H1 (cell line): ENCODE measurements around the gene PRKN. TPM values are rescaled to one million over a fixed set of nuclear protein-coding genes. Genes with fewer than 3 reads are reported as not detected.

Experiments
- CTCF ChIA-PET: fragments of 300-600 bp; sonication (Branson Sonifier 250); formaldehyde crosslinking; loops from one replicate; lab custom pipeline; 2021; ENCODE audit not compliant: partially characterized antibody; lab: Charles Lee
- POLR2A ChIA-PET: fragments of 300-600 bp; sonication (Branson Sonifier 250); formaldehyde crosslinking; loops from one replicate; lab custom pipeline; 2021; ENCODE audit warnings: inconsistent platforms; ENCODE audit not compliant: partially characterized antibody; lab: Charles Lee
- DNase-seq, 2 experiments: peaks; one replicate each; pipeline versions ENCODE4 v3.0.0 to v3.0.0-alpha.2; 2010 to 2022; ENCODE audit warnings: low spot score in 2 of 2, low read depth in 1 of 2, mixed read lengths in 1 of 2
- FAIRE-seq: peaks from 2 replicates; lab custom pipeline; 2011; peaks lifted over from hg19 to GRCh38; lab: Jason Lieb, UNC
- H2AFZ ChIP-seq: 2 replicates; pipeline ENCODE4 v1.8.1; 2012; ENCODE audit warnings: low read length, inconsistent platforms
- H2AK5ac ChIP-seq: 2 replicates; pipeline ENCODE4 v1.6.1; 2013; ENCODE audit warnings: low read depth, low read length
- H2BK120ac ChIP-seq: replicated peaks from 2 replicates; pipeline ENCODE3; 2013; ENCODE audit warnings: low read depth, low read length, inconsistent platforms
- H2BK12ac ChIP-seq: 2 replicates; pipeline ENCODE4 v1.6.1; 2013; ENCODE audit warnings: low read depth, low read length
- H2BK15ac ChIP-seq: 2 replicates; pipeline ENCODE4 v1.6.1; 2013; ENCODE audit warnings: low read length
- H2BK20ac ChIP-seq: 2 replicates; pipeline ENCODE4 v1.6.1; 2013; ENCODE audit warnings: low read length
- H2BK5ac ChIP-seq: 2 replicates; pipeline ENCODE4 v1.6.1; 2013; ENCODE audit warnings: low read depth, low read length
- H3K14ac ChIP-seq: 2 replicates; pipeline ENCODE4 v1.6.1; 2013; ENCODE audit warnings: inconsistent platforms; ENCODE audit not compliant: insufficient read length
- H3K18ac ChIP-seq: 2 replicates; pipeline ENCODE4 v1.6.1; 2013; ENCODE audit warnings: low read length; ENCODE audit errors: extremely low read depth
- H3K23ac ChIP-seq: 2 replicates; pipeline ENCODE4 v1.6.1; 2013; ENCODE audit warnings: inconsistent platforms; ENCODE audit not compliant: insufficient read length
- H3K23me2 ChIP-seq: 2 replicates; pipeline ENCODE4 v1.6.1; 2013; ENCODE audit warnings: low read depth, low read length
- H3K27ac ChIP-seq: 2 replicates; pipeline ENCODE4 v1.6.1; 2011; ENCODE audit warnings: low read depth, low read length, inconsistent platforms
- H3K27me3 ChIP-seq, 4 experiments: replicated peaks in 1 of 4; 1 replicate in 1 of 4; 2 replicates in 3 of 4; pipeline versions ENCODE4 v1.6.1 to v1.8.1; 2011 to 2013; ENCODE audit warnings: low read length in 3 of 4, mild to moderate bottlenecking in 3 of 4, inconsistent platforms in 2 of 4, mixed read lengths in 2 of 4, moderate library complexity in 1 of 4; ENCODE audit not compliant: control insufficient read depth in 3 of 4, insufficient read depth in 3 of 4; ENCODE audit errors: extremely low read depth in 1 of 4
- H3K36me3 ChIP-seq, 4 experiments: 2 replicates each; pipeline versions ENCODE4 v1.6.1 to v1.8.1; 2011 to 2013; ENCODE audit warnings: mild to moderate bottlenecking in 4 of 4, low read length in 3 of 4, moderate library complexity in 2 of 4, control low read depth in 1 of 4, inconsistent platforms in 1 of 4; ENCODE audit not compliant: insufficient read depth in 4 of 4, control insufficient read depth in 2 of 4
- H3K4ac ChIP-seq: replicated peaks from 2 replicates; pipeline ENCODE3; 2013; ENCODE audit warnings: low read length, low read depth, mixed read lengths, inconsistent platforms; ENCODE audit not compliant: insufficient read length
- H3K4me1 ChIP-seq, 4 experiments: replicated peaks in 1 of 4; 1 replicate in 1 of 4; 2 replicates in 3 of 4; pipeline versions ENCODE4 v1.6.1 to v1.8.1; 2011 to 2013; ENCODE audit warnings: low read length in 3 of 4, inconsistent platforms in 2 of 4, mixed read lengths in 1 of 4; ENCODE audit not compliant: insufficient read depth in 4 of 4, control insufficient read depth in 3 of 4
- H3K4me2 ChIP-seq, 2 experiments: 2 replicates each; pipeline versions ENCODE4 v1.6.1 to v1.8.1; 2011 to 2013; ENCODE audit warnings: low read depth in 2 of 2, low read length in 2 of 2, control low read depth in 1 of 2, inconsistent platforms in 1 of 2, mild to moderate bottlenecking in 1 of 2; ENCODE audit not compliant: insufficient read depth in 1 of 2
- H3K4me3 ChIP-seq, 4 experiments: fragments of 200-600, 300-600 bp in 1 of 4; sonication (generic), shearing (Covaris generic), sonication (Bioruptor Twin) in 1 of 4; 2 replicates each; pipeline versions ENCODE4 v1.5.1 to v1.8.1; 2011 to 2016; ENCODE audit warnings: low read length in 4 of 4, low read depth in 3 of 4, control low read depth in 2 of 4, inconsistent platforms in 2 of 4, mild to moderate bottlenecking in 2 of 4, mixed read lengths in 1 of 4, moderate library complexity in 1 of 4; ENCODE audit not compliant: insufficient read depth in 2 of 4; ENCODE audit errors: extremely low read depth in 1 of 4
- H3K56ac ChIP-seq: replicated peaks from 2 replicates; pipeline ENCODE3; 2013; ENCODE audit warnings: low read depth, mild to moderate bottlenecking, mixed read lengths, low read length, inconsistent platforms; ENCODE audit not compliant: insufficient read length
- H3K79me1 ChIP-seq: 2 replicates; pipeline ENCODE4 v1.6.1; 2013; ENCODE audit warnings: low read depth, low read length, control low read depth
- H3K79me2 ChIP-seq, 2 experiments: 2 replicates each; pipeline versions ENCODE4 v1.6.1 to v1.8.1; 2012 to 2013; ENCODE audit warnings: low read length in 2 of 2, mild to moderate bottlenecking in 2 of 2, inconsistent platforms in 1 of 2; ENCODE audit not compliant: insufficient read depth in 2 of 2, control insufficient read depth in 1 of 2
- H3K9ac ChIP-seq, 4 experiments: replicated peaks in 1 of 4; 1 replicate in 1 of 4; 2 replicates in 3 of 4; pipeline versions ENCODE4 v1.6.1 to v1.8.1; 2011 to 2013; ENCODE audit warnings: low read depth in 3 of 4, low read length in 3 of 4, control low read depth in 2 of 4, mild to moderate bottlenecking in 2 of 4, moderate library complexity in 2 of 4, inconsistent platforms in 1 of 4; ENCODE audit errors: extremely low read depth in 1 of 4
- H3K9me3 ChIP-seq, 2 experiments: 2 replicates each; pipeline versions ENCODE4 v1.6.1 to v1.8.1; 2012 to 2013; ENCODE audit warnings: mild to moderate bottlenecking in 2 of 2, moderate library complexity in 2 of 2, control low read depth in 1 of 2, inconsistent platforms in 1 of 2, low read depth in 1 of 2, low read length in 1 of 2, mixed read lengths in 1 of 2; ENCODE audit not compliant: insufficient read depth in 2 of 2
- H4K20me1 ChIP-seq, 2 experiments: replicated peaks in 1 of 2; 2 replicates each; pipeline versions ENCODE3 to v1.8.1; 2011 to 2013; ENCODE audit warnings: inconsistent platforms in 2 of 2, low read length in 2 of 2, mild to moderate bottlenecking in 1 of 2; ENCODE audit not compliant: insufficient read depth in 2 of 2, control insufficient read depth in 1 of 2
- H4K5ac ChIP-seq: 2 replicates; pipeline ENCODE4 v1.6.1; 2013; ENCODE audit warnings: low read length, low read depth, mixed read lengths, inconsistent platforms; ENCODE audit not compliant: insufficient read length
- H4K8ac ChIP-seq: 2 replicates; pipeline ENCODE4 v1.8.0; 2013; ENCODE audit warnings: mild to moderate bottlenecking, moderate library complexity, low read length, inconsistent platforms; ENCODE audit not compliant: insufficient read depth; ENCODE audit errors: extremely low read depth
- H4K91ac ChIP-seq: replicated peaks from 2 replicates; pipeline ENCODE3; 2013; ENCODE audit warnings: low read length, mixed read lengths, inconsistent platforms; ENCODE audit not compliant: insufficient read length
- CTCF ChIP-seq, 3 experiments: IDR thresholded peaks; 1 replicate in 2 of 3; 2 replicates in 1 of 3; pipeline versions ENCODE4 v1.5.1 to v1.6.1; 2011; ENCODE audit warnings: low read length in 3 of 3, mild to moderate bottlenecking in 3 of 3, inconsistent platforms in 2 of 3, low read depth in 1 of 3, moderate library complexity in 1 of 3; ENCODE audit not compliant: insufficient read depth in 1 of 3; ENCODE audit errors: control extremely low read depth in 1 of 3
- EZH2 ChIP-seq: fragments of 200-600 bp; sonication (generic); IDR thresholded peaks from 2 replicates; pipeline ENCODE4 v1.7.1; 2012; ENCODE audit warnings: low read depth, mild to moderate bottlenecking, moderate library complexity, low read length, inconsistent platforms; ENCODE audit not compliant: severe bottlenecking
- WGBS, 2 experiments: shearing (Covaris generic) in 1 of 2; methylation state at CpG; one replicate each; pipeline versions ENCODE4 v1.1.6 to v1.1.7; 2013 to 2015; ENCODE audit warnings: low lambda C conversion rate in 2 of 2, mixed read lengths in 2 of 2, inconsistent platforms in 1 of 2, low coverage in 1 of 2, missing lambda C conversion rate in 1 of 2; ENCODE audit not compliant: insufficient replicate concordance in 2 of 2, insufficient coverage in 1 of 2, insufficient read length in 1 of 2; ENCODE audit errors: extremely low coverage in 1 of 2, missing lambda C conversion rate in 1 of 2; 5-methylcytosine and 5-hydroxymethylcytosine counted together
- polyA plus RNA-seq, 7 experiments: library from polyadenylated mRNA; depleted of rRNA in 3 of 7; stranded (reverse) in 5 of 7; unstranded in 2 of 7; fragments of >200 nt in 5 of 7; fragments of 200-250 nt in 2 of 7; gene quantifications; 1 replicate in 5 of 7; 2 replicates in 1 of 7; 4 replicates in 1 of 7; pipeline versions ENCODE4 v1.2.1 to v1.2.3, GENCODE V29; 2011 to 2013; ENCODE audit warnings: missing spikeins in 2 of 7, mixed read lengths in 2 of 7
- total RNA-seq: library from RNA; stranded (reverse); fragmentation: NEBNext Ultra II Directional; extraction: Animal tissue kit (Norgen Biotek cat#: 25700); gene quantifications from 2 replicates; pipeline ENCODE4 v1.2.1, GENCODE V29; 2021

The PRKN gene
- total and polyA plus RNA-seq, 2 of the 8 experiments (the other 6 are each of a cell fraction or from before 2014, with no cell fraction given), result 0.13 to 0.29 TPM

GRCh38 chr6:161349886-161350285 lies 1377.7 kb downstream of the PRKN start:
- no peaks in the 10 kb centered on the region for H4K20me1 ChIP-seq
- ChIA-PET CTCF (interaction anchor here (0.6 to 1.6 kb wide), 3 partner anchors 26 to 212 kb away, joined by 3 to 4 read pairs (median 3); no protein-coding TSS in a partner anchor), POLR2A (no interaction called here)
- no peak overlapping the region for H2BK120ac ChIP-seq
- H2AFZ ChIP-seq, result no peak overlapping the region
- H3K9me3 ChIP-seq, result no peaks in the 10 kb centered on the region
- no peaks in the 10 kb centered on the region for H3K23me2 ChIP-seq
- H3K79me1 ChIP-seq, result no peaks in the 10 kb centered on the region
- FAIRE-seq (no peak), DNase-seq (no peak)
- H3K14ac ChIP-seq, result no peak overlapping the region
- no peaks in the 10 kb centered on the region for H3K36me3 ChIP-seq
- no peak overlapping the region for H2AK5ac ChIP-seq
- no peak overlapping the region for H4K8ac ChIP-seq
- no peak overlapping the region for H3K27ac ChIP-seq
- H3K56ac ChIP-seq, result no peak overlapping the region
- no peak overlapping the region for H3K23ac ChIP-seq
- no peak overlapping the region for H2BK20ac ChIP-seq
- no peak overlapping the region for H2BK12ac ChIP-seq
- WGBS, 2 experiments, result 92% methylated on average over 19 of the region's 19 CpGs; no CpG with 5 or more reads in 1 of the 2 experiments
- no peak overlapping the region for H4K5ac ChIP-seq
- H3K27me3 ChIP-seq, result no peaks in the 10 kb centered on the region
- H3K4ac ChIP-seq, result no peak overlapping the region
- no peak for TF ChIP-seq EZH2
- peak in 1 of 3 experiments; percentile 3; a peak in 1 of 4 replicates for TF ChIP-seq CTCF (IDR thresholded peaks at IDR 0.05; ENCODE audit: control extremely low read depth in 1 of 3, insufficient read depth in 1 of 3, low read depth in 1 of 3, low read length in 3 of 3)
- H3K9ac ChIP-seq, result no peak overlapping the region
- no peak overlapping the region for H3K4me3 ChIP-seq
- H2BK5ac ChIP-seq, result no peak overlapping the region
- no peak overlapping the region for H4K91ac ChIP-seq
- H3K79me2 ChIP-seq, result no peaks in the 10 kb centered on the region
- no peaks in the 10 kb centered on the region; a peak in 1 of 7 replicates for H3K4me1 ChIP-seq
- no peak overlapping the region for H3K18ac ChIP-seq
- H2BK15ac ChIP-seq, result no peak overlapping the region
- no peak overlapping the region for H3K4me2 ChIP-seq
